Measurements from ENCODE around the gene TMEM233. TPM values are rescaled to one million over a fixed set of nuclear protein-coding genes. Genes with fewer than 3 reads are reported as not detected.

Gene TMEM233
- polyA plus RNA-seq, 2 of the 4 experiments (the other 2 are of a cell fraction) = not detected

GRCh38 chr12:119686776-119687175 lies 93.2 kb downstream of the TMEM233 start:
- Histone ChIP-seq H3K4me2 (no peak overlapping the region), H3K4me3 (no peak overlapping the region), H3K4me1 (peaks cover 14% of the 10 kb centered on the region; the same call in 1 of the 3 replicates), H3K27ac (no peak overlapping the region), H3K9me3 (no peaks in the 10 kb centered on the region)
- ATAC-seq (no peak), DNase-seq (ENCODE audit: low read depth in 1 of 2, low spot score in 1 of 2) (no peak), FAIRE-seq (no peak)
- TF ChIP-seq, protein P1, sequence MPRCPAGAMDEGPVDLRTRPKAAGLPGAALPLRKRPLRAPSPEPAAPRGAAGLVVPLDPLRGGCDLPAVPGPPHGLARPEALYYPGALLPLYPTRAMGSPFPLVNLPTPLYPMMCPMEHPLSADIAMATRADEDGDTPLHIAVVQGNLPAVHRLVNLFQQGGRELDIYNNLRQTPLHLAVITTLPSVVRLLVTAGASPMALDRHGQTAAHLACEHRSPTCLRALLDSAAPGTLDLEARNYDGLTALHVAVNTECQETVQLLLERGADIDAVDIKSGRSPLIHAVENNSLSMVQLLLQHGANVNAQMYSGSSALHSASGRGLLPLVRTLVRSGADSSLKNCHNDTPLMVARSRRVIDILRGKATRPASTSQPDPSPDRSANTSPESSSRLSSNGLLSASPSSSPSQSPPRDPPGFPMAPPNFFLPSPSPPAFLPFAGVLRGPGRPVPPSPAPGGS (IDR thresholded peaks at IDR 0.05) = no peak
- TF ChIP-seq HOXB5 (CRISPR knock-in tag; IDR thresholded peaks at IDR 0.05) (no peak), MAX (IDR thresholded peaks at IDR 0.05) (no peak), SMC3 (IDR thresholded peaks at IDR 0.05) (no peak), RARB (CRISPR knock-in tag; IDR thresholded peaks at IDR 0.05) (no peak), POLR2AphosphoS2 (conservative IDR thresholded peaks at IDR 0.05; ENCODE audit: low read length) (no peak), POLR2A (IDR thresholded peaks at IDR 0.05; ENCODE audit: low read length) (no peak), MAZ (IDR thresholded peaks at IDR 0.05; ENCODE audit: borderline replicate concordance, low read depth, low read length) (no peak), CHD4 (IDR thresholded peaks at IDR 0.05; ENCODE audit: borderline replicate concordance) (no peak), CBX8 (IDR thresholded peaks at IDR 0.05) (no peak)
- TF ChIP-seq, protein P2, sequence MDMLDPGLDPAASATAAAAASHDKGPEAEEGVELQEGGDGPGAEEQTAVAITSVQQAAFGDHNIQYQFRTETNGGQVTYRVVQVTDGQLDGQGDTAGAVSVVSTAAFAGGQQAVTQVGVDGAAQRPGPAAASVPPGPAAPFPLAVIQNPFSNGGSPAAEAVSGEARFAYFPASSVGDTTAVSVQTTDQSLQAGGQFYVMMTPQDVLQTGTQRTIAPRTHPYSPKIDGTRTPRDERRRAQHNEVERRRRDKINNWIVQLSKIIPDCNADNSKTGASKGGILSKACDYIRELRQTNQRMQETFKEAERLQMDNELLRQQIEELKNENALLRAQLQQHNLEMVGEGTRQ (IDR thresholded peaks at IDR 0.05) = no peak
- TF ChIP-seq, protein P3, sequence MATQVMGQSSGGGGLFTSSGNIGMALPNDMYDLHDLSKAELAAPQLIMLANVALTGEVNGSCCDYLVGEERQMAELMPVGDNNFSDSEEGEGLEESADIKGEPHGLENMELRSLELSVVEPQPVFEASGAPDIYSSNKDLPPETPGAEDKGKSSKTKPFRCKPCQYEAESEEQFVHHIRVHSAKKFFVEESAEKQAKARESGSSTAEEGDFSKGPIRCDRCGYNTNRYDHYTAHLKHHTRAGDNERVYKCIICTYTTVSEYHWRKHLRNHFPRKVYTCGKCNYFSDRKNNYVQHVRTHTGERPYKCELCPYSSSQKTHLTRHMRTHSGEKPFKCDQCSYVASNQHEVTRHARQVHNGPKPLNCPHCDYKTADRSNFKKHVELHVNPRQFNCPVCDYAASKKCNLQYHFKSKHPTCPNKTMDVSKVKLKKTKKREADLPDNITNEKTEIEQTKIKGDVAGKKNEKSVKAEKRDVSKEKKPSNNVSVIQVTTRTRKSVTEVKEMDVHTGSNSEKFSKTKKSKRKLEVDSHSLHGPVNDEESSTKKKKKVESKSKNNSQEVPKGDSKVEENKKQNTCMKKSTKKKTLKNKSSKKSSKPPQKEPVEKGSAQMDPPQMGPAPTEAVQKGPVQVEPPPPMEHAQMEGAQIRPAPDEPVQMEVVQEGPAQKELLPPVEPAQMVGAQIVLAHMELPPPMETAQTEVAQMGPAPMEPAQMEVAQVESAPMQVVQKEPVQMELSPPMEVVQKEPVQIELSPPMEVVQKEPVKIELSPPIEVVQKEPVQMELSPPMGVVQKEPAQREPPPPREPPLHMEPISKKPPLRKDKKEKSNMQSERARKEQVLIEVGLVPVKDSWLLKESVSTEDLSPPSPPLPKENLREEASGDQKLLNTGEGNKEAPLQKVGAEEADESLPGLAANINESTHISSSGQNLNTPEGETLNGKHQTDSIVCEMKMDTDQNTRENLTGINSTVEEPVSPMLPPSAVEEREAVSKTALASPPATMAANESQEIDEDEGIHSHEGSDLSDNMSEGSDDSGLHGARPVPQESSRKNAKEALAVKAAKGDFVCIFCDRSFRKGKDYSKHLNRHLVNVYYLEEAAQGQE (IDR thresholded peaks at IDR 0.05) = no peak
- POLR2A ChIA-PET = no interaction called here
- WGBS (ENCODE audit: missing lambda C conversion rate) = 95% methylated on average over 13 of the region's 13 CpGs
- CTCF ChIA-PET = interaction anchor here (1.4 to 1.8 kb wide), 2 partner anchors 10 to 35 kb away, joined by 3 to 4 read pairs; no protein-coding TSS in a partner anchor

DNA sequence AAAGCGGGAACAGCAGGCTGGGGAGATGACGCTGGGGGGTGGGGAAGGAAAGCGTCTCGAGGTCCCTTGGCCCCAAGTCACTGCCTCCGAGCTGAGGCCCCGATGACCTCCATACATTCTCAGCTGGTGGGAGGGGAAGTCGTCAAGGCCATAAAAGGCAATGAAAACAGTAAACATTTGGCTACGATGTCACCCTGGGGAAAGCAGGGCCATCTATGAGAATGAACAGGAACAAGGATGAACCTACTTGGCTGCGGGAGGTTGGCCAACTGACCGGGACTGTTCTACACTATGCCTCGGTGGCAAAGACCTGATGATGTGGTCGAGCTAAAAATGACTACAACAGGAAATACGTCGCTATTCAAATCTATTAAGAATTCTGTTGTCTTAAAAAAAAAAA lies 93.8 kb downstream of the TMEM233 start:
- CTCF ChIA-PET = interaction anchor here (1.4 to 1.8 kb wide), 2 partner anchors 10 to 35 kb away, joined by 3 to 4 read pairs; no protein-coding TSS in a partner anchor

DNA sequence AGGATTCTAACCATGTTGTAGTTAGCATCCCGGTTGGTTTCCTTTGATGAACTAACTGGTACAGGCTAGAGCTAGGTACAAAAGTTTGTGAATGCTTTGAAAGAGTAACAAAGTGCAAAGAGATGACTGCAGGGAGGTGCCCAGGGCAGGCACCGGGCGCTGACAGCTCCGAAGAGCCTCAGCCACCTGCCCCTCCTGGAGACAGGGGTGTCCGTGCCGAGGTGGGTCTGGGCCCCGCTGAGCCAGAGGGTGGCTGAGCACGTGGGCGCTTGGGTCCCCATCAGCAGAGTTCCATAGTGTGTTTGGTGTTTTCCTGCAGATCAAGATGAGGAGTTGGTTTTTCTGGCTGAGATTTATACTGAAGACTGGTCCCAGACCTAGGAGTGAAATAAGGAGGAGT lies 94.3 kb downstream of the TMEM233 start:
- FAIRE-seq = no peak
- H3K4me2 ChIP-seq = no peak overlapping the region
- DNase-seq (ENCODE audit: low read depth in 1 of 2, low spot score in 1 of 2) = no peak
- peaks cover 14% of the 10 kb centered on the region; the same call in 1 of the 3 replicates for H3K4me1 ChIP-seq
- CTCF ChIA-PET = interaction anchor here (1.4 to 1.8 kb wide), 2 partner anchors 11 to 34 kb away, joined by 3 to 4 read pairs; no protein-coding TSS in a partner anchor
- H3K4me3 ChIP-seq = no peak overlapping the region
- no peak for ATAC-seq
- no peaks in the 10 kb centered on the region for H3K9me3 ChIP-seq
- WGBS (ENCODE audit: missing lambda C conversion rate) = 95% methylated on average over 9 of the region's 9 CpGs
- no peak overlapping the region for H3K27ac ChIP-seq
- TF ChIP-seq POLR2A (IDR thresholded peaks at IDR 0.05; ENCODE audit: low read length) = no peak
- no peak for TF ChIP-seq NR3C1 (IDR thresholded peaks at IDR 0.05)
- TF ChIP-seq ZSCAN20 (CRISPR knock-in tag; IDR thresholded peaks at IDR 0.05) = no peak
- TF ChIP-seq CBX2 (IDR thresholded peaks at IDR 0.05; ENCODE audit: borderline replicate concordance, low read depth) = no peak
- TF ChIP-seq GATA3 (IDR thresholded peaks at IDR 0.05; ENCODE audit: borderline replicate concordance) = no peak
- TF ChIP-seq SMC3 (IDR thresholded peaks at IDR 0.05) = no peak
- no peak for TF ChIP-seq ZNF302 (CRISPR knock-in tag; IDR thresholded peaks at IDR 0.05)
- TF ChIP-seq, protein P3 (IDR thresholded peaks at IDR 0.05) = no peak
- TF ChIP-seq JUN (IDR thresholded peaks at IDR 0.05) = no peak
- TF ChIP-seq HOXB13 (CRISPR knock-in tag; IDR thresholded peaks at IDR 0.05; ENCODE audit: low read depth) = no peak
- POLR2A ChIA-PET = no interaction called here

More for the DNA sequence above, 93.8 kb downstream of the TMEM233 start:
- DNase-seq (ENCODE audit: low read depth in 1 of 2, low spot score in 1 of 2) (no peak), FAIRE-seq (no peak), ATAC-seq (no peak)
- Histone ChIP-seq H3K4me2 (no peak overlapping the region), H3K27ac (no peak overlapping the region), H3K9me3 (no peaks in the 10 kb centered on the region), H3K4me1 (peaks cover 14% of the 10 kb centered on the region; the same call in 1 of the 3 replicates), H3K4me3 (no peak overlapping the region)
- 90% methylated on average over 14 of the region's 14 CpGs for WGBS (ENCODE audit: missing lambda C conversion rate)
- POLR2A ChIA-PET = no interaction called here
- TF ChIP-seq PHF8 (IDR thresholded peaks at IDR 0.05; ENCODE audit: borderline replicate concordance, low read depth) = no peak
- TF ChIP-seq JUN (IDR thresholded peaks at IDR 0.05) = no peak
- no peak for TF ChIP-seq RAD21 (conservative IDR thresholded peaks at IDR 0.05 in 1 of 2, IDR thresholded peaks at IDR 0.05 in 1 of 2)
- no peak for TF ChIP-seq FOXS1 (CRISPR knock-in tag; IDR thresholded peaks at IDR 0.05)
- no peak for TF ChIP-seq HOXB5 (CRISPR knock-in tag; IDR thresholded peaks at IDR 0.05)
- no peak for TF ChIP-seq EP300 (IDR thresholded peaks at IDR 0.05)
- TF ChIP-seq JUNB (IDR thresholded peaks at IDR 0.05) = no peak
- no peak for TF ChIP-seq CEBPB (IDR thresholded peaks at IDR 0.05)
- TF ChIP-seq E2F6 (IDR thresholded peaks at IDR 0.05; ENCODE audit: borderline replicate concordance, low read depth) = no peak
- TF ChIP-seq CBX8 (IDR thresholded peaks at IDR 0.05) = no peak

Data from A549 (cell line).